GM23338 (cell line): ENCODE results near the gene ATXN7. TPM values are rescaled to one million over a fixed set of nuclear protein-coding genes. Genes with fewer than 3 reads are reported as not detected.

Experiments
- ATAC-seq: fragments of 200-7000 bp; cut with Tn5 transposase; 3 replicates; pipeline ENCODE4 v1.9.1; 2020
- DNase-seq: peaks from one replicate; pipeline ENCODE4 v3.0.0-alpha.2; 2015; ENCODE audit warnings: low spot score
- H2AFZ ChIP-seq: fragments of 200-600 bp; sonication (generic); 2 replicates; pipeline ENCODE4 v1.8.0; 2016; ENCODE audit warnings: antibody characterized with exemption, mild to moderate bottlenecking, moderate library complexity
- H3F3A ChIP-seq: fragments of 200-600 bp; sonication (generic); replicated peaks from 2 replicates; pipeline ENCODE4 v1.8.0; 2017; ENCODE audit warnings: antibody characterized with exemption, mixed run types, low read depth
- H3K27ac ChIP-seq: fragments of 200-600 bp; sonication (generic); 2 replicates; pipeline ENCODE4 v1.6.1; 2016; ENCODE audit warnings: low read depth
- H3K27me3 ChIP-seq: fragments of 200-600 bp; sonication (generic); 2 replicates; pipeline ENCODE4 v1.8.0; 2016; ENCODE audit warnings: mild to moderate bottlenecking, mixed run types, moderate library complexity; ENCODE audit not compliant: insufficient read depth
- H3K36me3 ChIP-seq: fragments of 200-600 bp; sonication (generic); 2 replicates; pipeline ENCODE4 v1.8.0; 2016; ENCODE audit warnings: mild to moderate bottlenecking; ENCODE audit not compliant: insufficient read depth
- H3K4me1 ChIP-seq: fragments of 200-600 bp; sonication (generic); 2 replicates; pipeline ENCODE4 v1.8.0; 2016; ENCODE audit warnings: mild to moderate bottlenecking, moderate library complexity; ENCODE audit not compliant: insufficient read depth
- H3K4me2 ChIP-seq: fragments of 200-600 bp; sonication (generic); 2 replicates; pipeline ENCODE4 v1.7.1; 2017; ENCODE audit warnings: mixed run types
- H3K4me3 ChIP-seq: fragments of 200-600 bp; sonication (generic); 2 replicates; pipeline ENCODE4 v1.6.1; 2016; ENCODE audit warnings: mixed run types
- H3K79me2 ChIP-seq: fragments of 200-600 bp; sonication (generic); replicated peaks from 2 replicates; pipeline ENCODE4 v1.8.0; 2017; ENCODE audit warnings: mild to moderate bottlenecking; ENCODE audit not compliant: insufficient read depth
- H3K9me2 ChIP-seq: fragments of 200-600 bp; sonication (generic); 2 replicates; pipeline ENCODE4 v1.8.0; 2017; ENCODE audit not compliant: insufficient read depth
- H4K20me1 ChIP-seq: fragments of 200-600 bp; sonication (generic); replicated peaks from 2 replicates; pipeline ENCODE4 v1.8.0; 2017; ENCODE audit warnings: mild to moderate bottlenecking; ENCODE audit not compliant: insufficient read depth
- H3K27ac Mint-ChIP-seq: 2 replicates; pipeline ENCODE4 v1.8.0; 2020; ENCODE audit warnings: inconsistent platforms, mild to moderate bottlenecking, moderate library complexity, mixed read lengths
- H3K27me3 Mint-ChIP-seq: 3 replicates; pipeline ENCODE4 v1.8.0; 2022; ENCODE audit warnings: low read depth, mild to moderate bottlenecking, moderate library complexity, mixed read lengths, inconsistent platforms; ENCODE audit not compliant: insufficient read depth, poor library complexity
- H3K36me3 Mint-ChIP-seq: 3 replicates; pipeline ENCODE4 v1.8.0; 2021; ENCODE audit warnings: low read depth, mild to moderate bottlenecking, inconsistent platforms, moderate library complexity, mixed read lengths
- H3K4me1 Mint-ChIP-seq: 3 replicates; pipeline ENCODE4 v1.8.0; 2020; ENCODE audit warnings: mild to moderate bottlenecking, inconsistent platforms, mixed read lengths
- H3K4me3 Mint-ChIP-seq: 3 replicates; pipeline ENCODE4 v1.8.0; 2021; ENCODE audit warnings: moderate library complexity, mild to moderate bottlenecking, inconsistent platforms, mixed read lengths
- H3K9me3 Mint-ChIP-seq: 3 replicates; pipeline ENCODE4 v1.8.0; 2020; ENCODE audit warnings: moderate library complexity, mild to moderate bottlenecking, inconsistent platforms, mixed read lengths
- CTCF ChIP-seq, 2 experiments: fragments of 200-600 bp in 1 of 2; sonication (generic) in 1 of 2; conservative IDR thresholded peaks; 2 replicates each; pipeline versions ENCODE4 v1.5.1 to v1.6.1; 2016 to 2017; ENCODE audit warnings: antibody characterized with exemption in 2 of 2, low read depth in 2 of 2, mild to moderate bottlenecking in 2 of 2, moderate library complexity in 1 of 2
- ETS1 ChIP-seq: IDR thresholded peaks from 2 replicates; pipeline ENCODE4 v1.6.1; 2016; ENCODE audit warnings: antibody characterized with exemption
- EZH2 ChIP-seq: fragments of 200-600 bp; sonication (generic); IDR thresholded peaks from one replicate; pipeline ENCODE4 v1.8.0; 2017; ENCODE audit warnings: antibody characterized with exemption, mild to moderate bottlenecking, low read depth; ENCODE audit not compliant: unreplicated experiment
- EZH2phosphoT487 ChIP-seq: fragments of 200-600 bp; sonication (generic); IDR thresholded peaks from one replicate; pipeline ENCODE4 v1.8.1; 2018; ENCODE audit warnings: antibody characterized with exemption; ENCODE audit not compliant: unreplicated experiment
- JUNB ChIP-seq: IDR thresholded peaks from one replicate; pipeline ENCODE4 v1.6.1; 2016; ENCODE audit warnings: antibody characterized with exemption; ENCODE audit not compliant: unreplicated experiment
- NANOG ChIP-seq: IDR thresholded peaks from 2 replicates; pipeline ENCODE4 v1.6.1; 2016; ENCODE audit warnings: antibody characterized with exemption, borderline replicate concordance
- POLR2AphosphoS5 ChIP-seq: IDR thresholded peaks from 2 replicates; pipeline ENCODE4 v1.6.1; 2016; ENCODE audit warnings: antibody characterized with exemption, low read depth
- STAT1 ChIP-seq: IDR thresholded peaks from one replicate; pipeline ENCODE4 v1.6.1; 2016; ENCODE audit warnings: antibody characterized with exemption; ENCODE audit not compliant: unreplicated experiment
- ZNF114 ChIP-seq: fragments of 250-450 bp; sonication (Bioruptor Pico); IDR thresholded peaks from 2 replicates; pipeline ENCODE4 v1.5.0; 2020; ENCODE audit warnings: mild to moderate bottlenecking, moderate library complexity
- ZNF331 ChIP-seq: fragments of 250-450 bp; sonication (Bioruptor Pico); IDR thresholded peaks from 2 replicates; pipeline ENCODE4 v1.5.0; 2020; ENCODE audit warnings: low read depth, mild to moderate bottlenecking, moderate library complexity
- ZNF462 ChIP-seq: fragments of 250-450 bp; sonication (Bioruptor Pico); IDR thresholded peaks from 2 replicates; pipeline ENCODE4 v1.5.0; 2020; ENCODE audit warnings: mild to moderate bottlenecking, moderate library complexity
- polyA plus RNA-seq: library from polyadenylated mRNA; unstranded; fragments of >200 nt; fragmentation: Nextera tagmentation; extraction: Ambion mirVana; gene quantifications from 2 replicates; pipeline ENCODE4 v1.2.1, GENCODE V29; 2016
- total RNA-seq: library from RNA; depleted of rRNA; stranded (reverse); fragments of >200 nt; shearing (Covaris generic); gene quantifications from 2 replicates; pipeline ENCODE4 v1.2.3, GENCODE V29; 2014
- TF ChIP-seq, protein P1 (sequence below): IDR thresholded peaks from one replicate; pipeline ENCODE4 v1.6.1; 2018; ENCODE audit warnings: antibody characterized with exemption; ENCODE audit not compliant: unreplicated experiment

The ATXN7 gene
- total and polyA plus RNA-seq, 2 experiments from 2014 or later: 4.0 to 17.2 TPM

DNA sequence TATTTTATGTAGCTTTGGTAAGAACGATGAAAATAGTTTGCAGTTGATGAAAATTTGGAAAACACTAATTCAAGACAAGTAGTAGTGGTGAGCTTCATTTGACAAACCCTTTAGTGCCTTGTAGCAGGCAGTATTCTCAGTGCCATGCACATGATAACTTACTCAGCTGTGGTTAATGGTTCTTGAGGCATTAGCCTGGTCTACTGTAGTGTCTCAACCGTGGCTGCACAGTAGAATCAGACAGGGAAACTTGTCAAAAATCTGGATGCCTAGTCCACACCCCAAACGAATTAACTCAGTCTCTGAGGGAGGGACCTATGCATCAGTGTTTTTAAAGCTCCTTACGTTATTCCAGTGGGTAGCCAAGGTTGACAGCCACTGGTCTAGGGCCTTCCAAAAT is 114.2 kb downstream of the ATXN7 start:
- ATAC-seq (no peak), DNase-seq (no peak)
- Histone ChIP-seq H3K79me2 (peaks cover 19% of the 10 kb centered on the region), H3K4me2 (no peak overlapping the region), H3K9me2 (no peaks in the 10 kb centered on the region), H3K27me3 (no peaks in the 10 kb centered on the region), H3K27ac (peak overlapping the region; percentile 23; the same call in 1 of the 2 replicates), H3K4me3 (no peak overlapping the region), H3F3A (no peaks in the 10 kb centered on the region), H3K36me3 (no peaks in the 10 kb centered on the region), H2AFZ (no peak overlapping the region), H3K4me1 (peaks cover 9% of the 10 kb centered on the region), H4K20me1 (no peaks in the 10 kb centered on the region)
- Mint-ChIP-seq H3K4me1 (peaks cover 17% of the 10 kb centered on the region), H3K27ac (no peak overlapping the region), H3K9me3 (no peaks in the 10 kb centered on the region), H3K36me3 (peaks cover 3% of the 10 kb centered on the region; the same call in 2 of the 3 replicates), H3K27me3 (peaks cover 2% of the 10 kb centered on the region), H3K4me3 (no peak overlapping the region)
- TF ChIP-seq ZNF114 (CRISPR knock-in tag) (no peak), NANOG (no peak), EZH2 (no peak), EZH2phosphoT487 (no peak), ZNF462 (CRISPR knock-in tag) (no peak), ZNF331 (CRISPR knock-in tag) (no peak), JUNB (no peak), STAT1 (no peak), CTCF (conservative IDR thresholded peaks at IDR 0.05; ENCODE audit: low read depth in 2 of 2) (no peak), POLR2AphosphoS5 (no peak), ETS1 (no peak)
- TF ChIP-seq, protein P1, sequence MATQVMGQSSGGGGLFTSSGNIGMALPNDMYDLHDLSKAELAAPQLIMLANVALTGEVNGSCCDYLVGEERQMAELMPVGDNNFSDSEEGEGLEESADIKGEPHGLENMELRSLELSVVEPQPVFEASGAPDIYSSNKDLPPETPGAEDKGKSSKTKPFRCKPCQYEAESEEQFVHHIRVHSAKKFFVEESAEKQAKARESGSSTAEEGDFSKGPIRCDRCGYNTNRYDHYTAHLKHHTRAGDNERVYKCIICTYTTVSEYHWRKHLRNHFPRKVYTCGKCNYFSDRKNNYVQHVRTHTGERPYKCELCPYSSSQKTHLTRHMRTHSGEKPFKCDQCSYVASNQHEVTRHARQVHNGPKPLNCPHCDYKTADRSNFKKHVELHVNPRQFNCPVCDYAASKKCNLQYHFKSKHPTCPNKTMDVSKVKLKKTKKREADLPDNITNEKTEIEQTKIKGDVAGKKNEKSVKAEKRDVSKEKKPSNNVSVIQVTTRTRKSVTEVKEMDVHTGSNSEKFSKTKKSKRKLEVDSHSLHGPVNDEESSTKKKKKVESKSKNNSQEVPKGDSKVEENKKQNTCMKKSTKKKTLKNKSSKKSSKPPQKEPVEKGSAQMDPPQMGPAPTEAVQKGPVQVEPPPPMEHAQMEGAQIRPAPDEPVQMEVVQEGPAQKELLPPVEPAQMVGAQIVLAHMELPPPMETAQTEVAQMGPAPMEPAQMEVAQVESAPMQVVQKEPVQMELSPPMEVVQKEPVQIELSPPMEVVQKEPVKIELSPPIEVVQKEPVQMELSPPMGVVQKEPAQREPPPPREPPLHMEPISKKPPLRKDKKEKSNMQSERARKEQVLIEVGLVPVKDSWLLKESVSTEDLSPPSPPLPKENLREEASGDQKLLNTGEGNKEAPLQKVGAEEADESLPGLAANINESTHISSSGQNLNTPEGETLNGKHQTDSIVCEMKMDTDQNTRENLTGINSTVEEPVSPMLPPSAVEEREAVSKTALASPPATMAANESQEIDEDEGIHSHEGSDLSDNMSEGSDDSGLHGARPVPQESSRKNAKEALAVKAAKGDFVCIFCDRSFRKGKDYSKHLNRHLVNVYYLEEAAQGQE: no peak
